Ishikawa (cell line): Measurements from ENCODE around the gene CYTH4.

Source experiments
- CEBPB ChIP-seq: IDR thresholded peaks from 2 replicates; pipeline ENCODE4 v1.6.1; 2012
- CREB1 ChIP-seq: IDR thresholded peaks from 2 replicates; pipeline ENCODE4 v1.6.1; 2012; ENCODE audit warnings: low read depth
- EGR1 ChIP-seq: IDR thresholded peaks from 2 replicates; pipeline ENCODE4 v1.6.1; 2012
- EP300 ChIP-seq: IDR thresholded peaks from 2 replicates; pipeline ENCODE4 v1.6.1; 2012; ENCODE audit warnings: borderline replicate concordance
- FOXM1 ChIP-seq: IDR thresholded peaks from 2 replicates; pipeline ENCODE4 v1.6.1; 2012; ENCODE audit warnings: low read depth, borderline replicate concordance
- NFIC ChIP-seq: IDR thresholded peaks from 2 replicates; pipeline ENCODE4 v1.6.1; 2012
- RAD21 ChIP-seq: IDR thresholded peaks from 2 replicates; pipeline ENCODE4 v1.6.1; 2012; ENCODE audit warnings: low read depth
- TAF1 ChIP-seq: IDR thresholded peaks from 2 replicates; pipeline ENCODE4 v1.6.1; 2012; ENCODE audit warnings: low read depth, mild to moderate bottlenecking
- TCF12 ChIP-seq: IDR thresholded peaks from 2 replicates; pipeline ENCODE4 v1.6.1; 2012; ENCODE audit warnings: low read depth
- TEAD4 ChIP-seq: IDR thresholded peaks from 2 replicates; pipeline ENCODE4 v1.6.1; 2012
- USF1 ChIP-seq: IDR thresholded peaks from 2 replicates; pipeline ENCODE4 v1.6.1; 2012
- YY1 ChIP-seq: IDR thresholded peaks from 2 replicates; pipeline ENCODE4 v1.6.1; 2012; ENCODE audit warnings: low read depth
- ZBTB7A ChIP-seq: IDR thresholded peaks from 2 replicates; pipeline ENCODE4 v1.6.1; 2012; ENCODE audit warnings: low read depth
- TF ChIP-seq, protein P1 (sequence below): IDR thresholded peaks from 2 replicates; pipeline ENCODE4 v1.6.1; 2012; ENCODE audit warnings: low read depth, mild to moderate bottlenecking
- TF ChIP-seq, protein P2 (sequence below): IDR thresholded peaks from 2 replicates; pipeline ENCODE4 v1.6.1; 2012

CYTH4 gene

GRCh38 chr22:37241351-37242142 lies 40.8 kb upstream of the CYTH4 start:
- TF ChIP-seq FOXM1 (no peak), NFIC (no peak), USF1 (no peak), YY1 (no peak), TCF12 (no peak), TEAD4 (no peak), TAF1 (no peak), EGR1 (no peak), EP300 (no peak), ZBTB7A (no peak), CREB1 (no peak), RAD21 (no peak), CEBPB (no peak)
- TF ChIP-seq, protein P1, sequence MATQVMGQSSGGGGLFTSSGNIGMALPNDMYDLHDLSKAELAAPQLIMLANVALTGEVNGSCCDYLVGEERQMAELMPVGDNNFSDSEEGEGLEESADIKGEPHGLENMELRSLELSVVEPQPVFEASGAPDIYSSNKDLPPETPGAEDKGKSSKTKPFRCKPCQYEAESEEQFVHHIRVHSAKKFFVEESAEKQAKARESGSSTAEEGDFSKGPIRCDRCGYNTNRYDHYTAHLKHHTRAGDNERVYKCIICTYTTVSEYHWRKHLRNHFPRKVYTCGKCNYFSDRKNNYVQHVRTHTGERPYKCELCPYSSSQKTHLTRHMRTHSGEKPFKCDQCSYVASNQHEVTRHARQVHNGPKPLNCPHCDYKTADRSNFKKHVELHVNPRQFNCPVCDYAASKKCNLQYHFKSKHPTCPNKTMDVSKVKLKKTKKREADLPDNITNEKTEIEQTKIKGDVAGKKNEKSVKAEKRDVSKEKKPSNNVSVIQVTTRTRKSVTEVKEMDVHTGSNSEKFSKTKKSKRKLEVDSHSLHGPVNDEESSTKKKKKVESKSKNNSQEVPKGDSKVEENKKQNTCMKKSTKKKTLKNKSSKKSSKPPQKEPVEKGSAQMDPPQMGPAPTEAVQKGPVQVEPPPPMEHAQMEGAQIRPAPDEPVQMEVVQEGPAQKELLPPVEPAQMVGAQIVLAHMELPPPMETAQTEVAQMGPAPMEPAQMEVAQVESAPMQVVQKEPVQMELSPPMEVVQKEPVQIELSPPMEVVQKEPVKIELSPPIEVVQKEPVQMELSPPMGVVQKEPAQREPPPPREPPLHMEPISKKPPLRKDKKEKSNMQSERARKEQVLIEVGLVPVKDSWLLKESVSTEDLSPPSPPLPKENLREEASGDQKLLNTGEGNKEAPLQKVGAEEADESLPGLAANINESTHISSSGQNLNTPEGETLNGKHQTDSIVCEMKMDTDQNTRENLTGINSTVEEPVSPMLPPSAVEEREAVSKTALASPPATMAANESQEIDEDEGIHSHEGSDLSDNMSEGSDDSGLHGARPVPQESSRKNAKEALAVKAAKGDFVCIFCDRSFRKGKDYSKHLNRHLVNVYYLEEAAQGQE = no peak
- TF ChIP-seq, protein P2, sequence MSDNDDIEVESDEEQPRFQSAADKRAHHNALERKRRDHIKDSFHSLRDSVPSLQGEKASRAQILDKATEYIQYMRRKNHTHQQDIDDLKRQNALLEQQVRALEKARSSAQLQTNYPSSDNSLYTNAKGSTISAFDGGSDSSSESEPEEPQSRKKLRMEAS = no peak

GRCh38 chr22:37242395-37242918 lies 39.9 kb upstream of the CYTH4 start:
- TF ChIP-seq, protein P2 = no peak
- TF ChIP-seq TAF1 (no peak), USF1 (no peak), YY1 (no peak), CEBPB (no peak), CREB1 (no peak), ZBTB7A (no peak)

- no peak for TF ChIP-seq RAD21
- TF ChIP-seq CREB1 = no peak
- TF ChIP-seq FOXM1 = no peak
Measured at GRCh38 chr22:37243402-37244113, 38.8 kb upstream of the CYTH4 start.

- TF ChIP-seq CEBPB = no peak
- no peak for TF ChIP-seq USF1
- no peak for TF ChIP-seq TCF12
- no peak for TF ChIP-seq NFIC
- no peak for TF ChIP-seq YY1
- TF ChIP-seq RAD21 = no peak
- TF ChIP-seq TEAD4 = no peak
- TF ChIP-seq EP300 = no peak
- TF ChIP-seq EGR1 = no peak
- TF ChIP-seq TAF1 = no peak
- no peak for TF ChIP-seq FOXM1
- no peak for TF ChIP-seq CREB1
- TF ChIP-seq ZBTB7A = no peak
- TF ChIP-seq, protein P2 = no peak
Measured at GRCh38 chr22:37244114-37244921, 38.0 kb upstream of the CYTH4 start, which contains the start of gene RAC2. TSS of gene RAC2 (minus strand) at chr22:37244269. CDS start at chr22:37244148, 121 bp downstream.

DNA sequence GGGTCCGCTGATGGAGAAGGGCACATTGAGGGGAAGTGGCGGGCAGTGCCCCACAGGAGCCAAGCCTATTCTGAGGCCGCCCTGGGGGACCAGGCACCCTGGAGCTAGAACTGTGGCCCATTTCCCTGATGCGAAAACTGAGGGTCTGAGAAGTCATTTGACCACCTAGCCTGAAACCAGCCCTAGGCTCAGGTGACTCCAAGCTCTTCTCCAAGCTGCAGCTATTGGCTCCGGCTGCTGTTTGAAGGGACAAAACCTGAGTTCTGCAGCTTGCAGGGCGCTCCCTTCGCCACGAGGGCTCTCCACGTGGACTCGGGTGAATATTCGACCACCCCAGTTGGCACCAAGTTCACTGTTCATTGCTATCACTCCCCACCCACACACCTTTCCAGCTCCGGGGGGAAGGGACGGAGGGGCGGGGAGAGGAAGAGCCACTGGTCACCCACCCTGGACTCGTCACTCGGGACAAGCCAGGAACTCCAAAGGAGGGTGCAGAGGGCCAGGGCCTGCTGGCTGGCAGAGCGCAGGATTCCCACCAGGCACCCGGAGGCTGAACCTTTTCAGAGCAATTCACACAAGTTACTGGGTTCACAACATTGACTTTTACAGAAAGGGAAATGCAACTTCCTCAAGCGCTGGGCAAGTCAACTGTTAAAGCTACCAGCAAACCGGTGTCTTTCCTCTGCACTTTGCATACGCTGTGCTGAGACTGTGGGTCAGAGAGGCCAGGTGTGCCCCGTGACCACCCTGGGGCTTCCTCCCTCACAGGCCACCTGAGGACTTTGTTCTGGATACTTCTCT lies 37.2 kb upstream of the CYTH4 start:
- no peak for TF ChIP-seq YY1
- no peak for TF ChIP-seq USF1
- TF ChIP-seq, protein P1 = no peak
- TF ChIP-seq ZBTB7A = no peak
- no peak for TF ChIP-seq FOXM1
- no peak for TF ChIP-seq EGR1
- TF ChIP-seq EP300 = no peak
- TF ChIP-seq NFIC = no peak
- TF ChIP-seq CEBPB = no peak
- TF ChIP-seq, protein P2 = no peak
- TF ChIP-seq TEAD4 = no peak
- TF ChIP-seq TAF1 = no peak
- no peak for TF ChIP-seq TCF12
- TF ChIP-seq CREB1 = no peak
- TF ChIP-seq RAD21 = no peak
